ENCODE data around the gene PDGFC.

Gene PDGFC

DNA sequence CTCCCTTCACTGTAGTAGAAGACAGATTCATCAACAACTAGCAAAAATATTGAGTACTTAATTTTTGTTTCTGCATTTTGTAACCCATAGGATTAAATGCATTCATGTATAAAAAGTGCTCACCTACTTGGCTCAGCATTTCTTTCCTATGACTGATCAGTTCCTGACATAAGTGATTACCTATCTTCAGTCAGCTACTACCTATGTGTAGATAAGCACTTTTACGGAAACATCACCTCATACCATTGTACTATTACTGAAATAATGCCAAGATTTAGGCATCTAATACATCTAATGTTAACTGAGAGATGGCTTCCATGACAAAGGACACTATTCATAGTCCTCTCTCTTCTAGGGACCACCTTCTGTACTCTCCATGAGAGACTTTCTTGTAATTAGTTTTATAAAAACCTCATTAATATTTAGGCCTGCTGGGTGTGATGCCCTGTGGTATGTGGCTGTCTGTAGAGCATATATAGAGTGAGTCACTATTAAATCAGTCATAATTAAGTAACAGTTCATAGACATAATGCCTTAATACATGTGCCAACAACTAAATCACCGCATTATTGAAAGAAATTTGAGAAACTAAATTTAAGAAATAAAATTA is 147.0 kb downstream of the PDGFC start:
- no peak for DNase-seq

DNA sequence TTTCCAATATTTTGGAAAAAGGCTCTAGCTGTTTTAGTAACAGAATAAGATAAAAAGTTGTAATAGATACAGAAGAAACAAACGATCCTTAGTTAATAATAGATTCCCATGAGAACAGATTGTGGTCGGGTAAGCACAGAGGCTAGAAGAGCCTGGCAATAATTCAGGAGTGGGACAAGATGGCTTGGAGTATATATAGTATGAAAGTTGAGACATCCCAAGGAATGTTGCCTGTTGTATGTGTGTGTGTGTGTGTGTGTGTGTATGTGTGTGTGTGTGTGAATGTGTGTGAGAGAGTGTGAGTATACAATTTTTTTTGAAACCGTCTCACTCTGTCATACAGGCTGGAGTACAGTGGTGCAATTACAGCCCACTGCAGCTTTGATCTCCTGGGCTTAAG is 150.7 kb downstream of the PDGFC start:
- no peak for DNase-seq

DNA sequence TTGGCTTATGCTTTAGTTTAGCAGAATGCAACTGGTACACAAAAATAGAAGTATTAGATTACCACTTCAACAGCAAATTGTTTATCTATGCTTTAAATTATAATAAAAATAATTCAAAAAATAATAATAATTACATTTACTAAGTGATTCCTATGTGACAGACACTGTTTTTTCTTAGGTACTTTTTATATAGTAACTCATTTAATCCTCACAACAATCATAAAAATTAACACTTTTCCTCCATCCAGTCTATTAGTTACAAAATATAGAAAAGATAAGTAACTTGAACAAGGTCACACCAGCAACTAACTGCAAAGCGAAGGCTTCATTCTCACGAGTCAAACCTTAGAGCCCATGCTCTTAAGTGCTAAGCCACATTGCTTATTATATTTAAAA is 155.2 kb downstream of the PDGFC start:
- no peak for DNase-seq

DNA sequence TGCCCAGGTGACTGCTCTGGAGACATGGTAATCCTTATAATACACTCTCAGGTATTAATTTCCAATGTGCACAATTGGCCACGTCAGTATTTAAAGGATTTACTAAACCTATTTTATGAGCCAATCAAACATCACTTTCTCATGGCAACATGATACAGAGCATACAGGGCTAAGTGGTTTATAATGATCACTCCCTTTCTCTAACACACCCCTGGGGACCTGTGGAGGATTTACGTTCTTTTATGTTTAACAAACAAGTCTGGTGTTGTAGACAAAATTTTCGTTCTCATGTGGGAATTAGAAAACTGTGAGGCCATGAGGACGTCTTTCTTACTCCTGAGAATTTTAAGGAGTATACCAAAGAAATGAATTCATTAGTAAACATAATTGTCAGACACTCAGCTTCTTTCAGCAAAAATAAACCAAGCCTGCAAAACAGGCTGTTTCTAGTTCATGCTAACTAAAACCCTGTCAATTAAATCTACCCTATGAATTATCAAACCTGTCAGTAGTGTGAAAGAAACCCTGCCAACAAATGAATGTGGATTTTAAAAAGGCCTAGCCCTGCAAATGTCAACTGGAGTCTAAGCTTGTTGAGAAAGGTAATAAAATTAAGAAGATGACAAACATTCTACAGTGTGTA is 155.8 kb downstream of the PDGFC start:
- no peak for DNase-seq

DNA sequence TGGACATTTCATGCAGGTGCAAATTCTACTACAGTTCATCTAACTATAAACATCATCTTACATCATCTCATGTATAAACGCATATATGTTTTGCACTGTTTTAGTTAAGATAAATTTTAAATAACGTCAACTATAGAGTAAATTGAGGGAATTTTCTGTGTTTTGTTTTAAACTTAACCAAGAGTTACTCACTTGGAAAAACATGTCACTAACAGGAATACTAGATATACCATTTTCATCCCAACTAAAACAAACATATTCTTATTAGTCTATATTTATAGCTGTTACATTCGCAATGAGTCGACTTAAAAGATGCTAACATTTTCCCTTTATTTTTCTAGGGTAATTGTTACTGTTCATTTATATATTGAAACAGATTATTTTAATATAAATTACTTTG is 159.6 kb downstream of the PDGFC start:
- DNase-seq = no peak

DNA sequence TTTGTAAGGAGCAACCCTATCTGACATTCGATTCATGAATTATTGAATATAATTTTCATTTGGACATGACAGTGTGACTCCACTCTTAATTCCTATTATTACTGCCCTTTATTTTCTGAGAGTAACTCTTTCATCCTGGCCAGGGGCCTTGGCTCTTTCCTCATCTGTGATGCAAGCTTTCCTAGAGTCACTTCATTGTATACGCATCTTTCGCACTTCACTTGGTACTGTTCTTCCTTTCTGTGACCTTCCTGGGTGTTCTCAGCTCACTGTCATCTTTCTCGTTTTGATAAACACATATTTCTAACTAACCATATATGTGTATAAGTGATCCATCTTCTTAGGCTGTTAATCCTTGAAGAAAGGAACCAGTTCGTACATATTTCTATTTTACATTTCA is 160.3 kb downstream of the PDGFC start:
- DNase-seq = no peak

DNA sequence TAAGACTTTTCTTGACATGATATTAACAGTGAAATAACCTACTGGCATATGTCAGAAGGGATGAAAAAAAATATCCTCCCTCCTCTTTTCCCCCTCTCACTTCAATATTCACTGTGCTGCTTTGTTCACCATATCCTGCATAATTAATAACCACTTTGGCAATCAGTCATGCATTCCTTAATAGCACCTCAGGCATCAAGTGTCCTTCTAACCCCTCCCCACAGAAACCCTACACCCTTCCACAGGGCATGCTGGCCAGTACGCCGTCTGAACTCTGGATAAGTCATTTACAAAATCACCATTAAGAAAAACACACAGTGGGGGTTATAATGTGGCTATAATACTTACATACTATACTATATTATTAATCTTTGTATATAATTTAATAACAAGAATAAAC is 165.9 kb downstream of the PDGFC start:
- no peak for DNase-seq

DNA sequence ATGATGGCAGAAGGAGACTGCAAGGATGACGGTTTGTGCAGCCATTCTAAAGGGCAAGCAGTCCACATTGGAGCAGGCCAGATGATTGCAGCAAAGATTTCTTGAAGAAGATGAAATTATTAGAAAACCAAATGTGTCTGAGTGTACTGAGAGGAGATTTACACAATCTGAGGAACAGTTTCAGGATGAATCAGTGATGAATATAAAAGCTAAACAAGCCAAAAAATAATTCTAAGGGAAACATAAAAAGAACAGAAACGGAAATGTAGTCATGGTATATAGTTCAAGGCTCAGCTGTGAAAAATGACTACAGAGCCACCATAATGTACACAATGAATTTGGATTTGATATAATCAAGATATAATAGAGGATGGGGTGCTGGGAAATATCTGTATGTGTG is 168.5 kb downstream of the PDGFC start:
- no peak for DNase-seq

DNA sequence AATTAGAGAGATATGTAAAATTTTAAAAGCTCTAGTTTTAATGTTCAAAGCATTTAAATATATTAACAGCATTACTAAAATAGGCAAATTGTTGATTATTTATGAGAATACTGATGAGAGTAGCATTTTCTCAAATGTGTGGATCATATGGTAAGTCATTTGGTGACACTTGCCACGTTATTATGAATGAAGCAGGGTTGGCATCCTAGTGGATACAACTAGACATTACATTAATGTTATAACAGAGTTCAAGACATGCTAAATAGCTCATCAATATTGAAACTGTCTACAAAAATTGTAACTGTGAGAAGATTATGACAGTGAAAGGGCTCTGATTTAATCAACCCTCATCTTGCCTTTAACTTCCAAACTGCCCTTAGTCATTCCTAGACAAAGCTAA is 171.1 kb downstream of the PDGFC start:
- DNase-seq = no peak

DNA sequence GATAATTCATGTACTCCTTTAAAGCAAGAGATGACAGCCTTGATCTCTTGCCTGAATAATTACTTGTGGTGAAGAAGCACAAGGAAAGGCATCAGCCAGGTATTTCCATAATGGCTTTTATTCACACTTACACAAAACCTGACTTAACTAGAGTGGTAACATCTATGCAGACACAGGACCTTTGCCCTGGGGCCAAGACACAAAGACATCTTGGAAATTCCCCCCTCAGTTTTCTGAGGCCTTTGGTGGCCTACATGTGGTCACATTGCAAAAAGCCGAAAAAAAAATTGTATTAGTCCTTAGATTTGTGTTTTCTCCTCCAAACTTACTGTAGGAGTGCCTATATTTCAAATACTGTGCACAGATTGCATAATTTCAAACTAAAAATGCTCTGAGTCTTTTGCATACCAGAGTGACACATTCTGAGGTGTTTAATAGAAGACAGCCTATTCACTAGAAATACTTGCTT is 172.4 kb downstream of the PDGFC start:
- no peak for DNase-seq

DNA sequence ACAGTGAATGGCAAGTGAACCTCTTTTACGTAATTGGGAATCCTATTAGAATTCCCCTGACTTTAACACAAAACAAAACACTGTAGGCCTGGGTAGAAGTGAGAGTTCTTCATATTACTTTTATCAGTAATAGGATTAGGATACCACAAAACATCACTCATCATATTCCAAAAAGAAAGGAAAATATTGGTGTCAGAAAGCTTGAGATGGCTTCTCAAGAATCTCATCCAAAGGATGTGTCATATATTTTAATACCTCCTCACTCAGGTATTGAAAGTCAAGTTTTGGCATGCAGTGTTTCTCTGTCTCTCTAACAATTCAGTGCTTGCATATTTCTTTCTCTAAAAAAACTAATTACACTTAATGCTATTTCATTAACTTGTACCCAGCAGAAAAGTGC is 173.2 kb downstream of the PDGFC start:
- no peak for DNase-seq

DNA sequence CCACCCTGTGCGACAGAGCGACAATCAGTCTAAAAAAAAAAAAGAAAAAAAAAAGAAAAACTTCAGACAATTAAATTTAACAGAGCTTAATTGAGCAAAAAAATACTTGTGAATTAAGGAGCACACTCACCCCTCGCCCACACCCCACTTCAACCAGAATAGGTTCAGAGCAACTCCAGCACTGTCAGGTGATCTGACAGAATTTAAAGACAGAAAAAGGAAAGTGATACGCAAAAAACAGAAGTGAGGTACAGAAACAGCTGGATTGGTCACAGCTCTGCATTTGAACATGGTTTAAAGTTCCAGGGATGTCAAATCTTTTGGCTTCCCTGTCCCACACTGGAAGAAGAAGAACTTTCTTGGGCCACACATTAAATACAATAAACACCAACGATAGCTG is 174.4 kb downstream of the PDGFC start:
- DNase-seq = no peak

DNA sequence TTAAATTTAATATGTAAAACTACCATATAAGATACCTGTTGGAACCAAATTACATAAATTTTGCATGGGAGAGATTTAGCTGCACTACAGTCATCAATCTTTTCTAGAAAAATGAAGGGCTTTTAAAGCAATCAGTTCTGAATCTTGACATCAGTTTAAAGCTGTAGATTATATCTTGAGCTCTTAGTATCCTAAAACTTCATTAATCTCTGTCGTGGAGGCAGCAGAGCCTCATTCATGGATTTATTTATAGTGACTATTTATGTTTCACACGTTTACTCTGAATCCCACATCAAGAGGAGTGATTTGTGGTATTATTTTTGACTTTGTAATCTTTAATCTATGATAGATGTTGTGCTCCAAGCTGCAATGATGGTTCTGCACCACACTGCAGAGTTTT is 175.9 kb downstream of the PDGFC start:
- DNase-seq = no peak

DNA sequence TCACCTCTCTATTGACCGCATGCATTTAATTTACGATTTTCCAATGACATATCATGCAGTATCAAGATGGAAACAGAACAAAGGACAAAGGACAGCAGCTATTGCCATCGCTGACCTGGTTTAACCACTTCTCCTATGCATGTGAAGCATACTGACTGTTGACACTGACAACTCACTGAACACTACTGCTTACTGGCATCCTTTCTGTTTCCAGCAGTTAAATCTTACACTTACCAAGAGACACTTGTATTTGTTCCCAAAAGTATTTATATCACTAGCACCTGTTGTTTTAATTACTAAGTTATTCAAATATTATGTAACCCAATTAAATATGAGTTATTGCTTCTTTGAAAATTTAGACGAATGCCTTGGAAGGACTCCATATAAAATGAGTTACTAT is 176.7 kb downstream of the PDGFC start:
- no peak for DNase-seq

DNA sequence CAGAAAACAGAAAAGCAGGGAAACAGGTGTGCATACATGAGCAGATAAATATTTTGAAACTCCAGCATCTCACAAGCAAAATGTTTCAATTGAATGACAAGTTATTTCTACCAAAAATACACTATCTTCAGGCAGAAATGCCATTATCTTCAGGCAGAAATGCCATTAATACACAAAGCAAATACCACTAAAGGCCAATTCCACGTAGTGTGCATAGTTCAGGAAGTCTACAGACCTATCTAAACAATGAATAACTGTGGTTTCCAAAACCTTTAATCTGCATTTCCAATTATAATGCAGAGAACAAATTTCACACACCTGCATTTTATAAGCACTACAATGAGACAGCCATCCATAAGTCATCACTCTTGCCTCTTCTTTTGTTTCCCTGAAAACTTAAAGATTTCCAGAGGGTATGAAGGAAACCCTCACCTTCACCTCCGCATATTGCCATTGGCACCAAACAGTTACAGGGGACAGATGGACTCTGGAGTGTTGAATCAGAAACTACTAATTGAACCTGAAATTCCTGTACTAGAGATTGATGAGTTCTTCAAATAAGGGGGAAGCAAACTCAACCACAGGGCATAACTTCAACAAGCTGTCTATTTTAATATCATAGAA is 179.0 kb downstream of the PDGFC start:
- no peak for DNase-seq

DNA sequence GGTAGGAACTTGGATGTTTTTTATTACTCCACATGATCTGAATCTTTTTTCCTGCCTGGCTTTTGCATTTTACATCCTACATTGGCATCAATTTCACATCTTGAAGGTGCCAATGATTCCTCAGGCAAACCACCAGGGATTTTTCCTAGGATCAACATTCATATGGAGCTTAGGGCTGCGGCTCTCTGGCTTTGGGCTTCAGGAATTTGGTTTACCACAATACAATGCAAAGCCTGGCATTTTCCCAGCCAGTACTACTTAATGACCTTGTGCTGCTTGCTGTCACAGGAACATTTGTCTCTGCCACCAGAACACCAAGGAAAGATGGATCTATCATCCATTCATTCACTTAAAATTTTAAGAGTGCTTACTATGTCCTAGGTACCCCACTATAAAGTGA is 180.7 kb downstream of the PDGFC start:
- DNase-seq = no peak

DNA sequence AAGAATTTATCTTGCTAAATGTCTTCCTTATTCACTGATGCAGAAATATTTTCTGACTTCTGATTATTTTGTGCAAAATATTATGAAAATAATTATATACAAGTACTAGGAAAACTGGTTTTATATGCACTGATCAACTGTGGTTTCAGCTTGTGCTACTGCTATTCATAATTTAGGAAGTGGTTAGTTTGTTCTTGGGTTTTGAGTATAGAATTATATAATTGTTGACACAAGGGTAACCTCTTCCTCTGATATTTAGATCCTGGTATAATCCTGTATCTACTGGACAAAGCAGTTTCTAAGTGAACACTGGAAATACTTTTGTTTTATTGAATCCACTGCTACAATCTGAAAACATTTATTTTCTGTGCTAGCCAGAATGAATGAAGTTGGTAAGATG is 182.8 kb downstream of the PDGFC start:
- DNase-seq = no peak

DNA sequence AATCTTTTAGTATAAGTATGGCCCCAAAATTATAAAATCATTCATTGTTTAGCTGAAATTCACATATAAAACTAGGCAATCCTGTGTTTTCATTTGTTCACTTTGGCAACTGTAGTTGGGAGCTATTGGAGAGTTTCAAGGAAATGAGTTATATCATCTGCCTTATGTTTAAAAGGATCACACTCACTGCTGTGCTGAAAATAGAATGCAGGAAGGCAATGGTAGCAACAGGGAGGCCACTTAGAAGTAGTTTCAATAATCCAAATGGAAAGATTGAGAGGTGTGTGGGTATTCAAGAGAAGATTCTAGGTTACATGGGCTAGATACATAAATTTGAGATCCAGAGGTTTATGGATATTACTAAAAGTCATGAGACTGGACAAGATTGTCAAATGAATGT is 184.9 kb downstream of the PDGFC start:
- DNase-seq = no peak

DNA sequence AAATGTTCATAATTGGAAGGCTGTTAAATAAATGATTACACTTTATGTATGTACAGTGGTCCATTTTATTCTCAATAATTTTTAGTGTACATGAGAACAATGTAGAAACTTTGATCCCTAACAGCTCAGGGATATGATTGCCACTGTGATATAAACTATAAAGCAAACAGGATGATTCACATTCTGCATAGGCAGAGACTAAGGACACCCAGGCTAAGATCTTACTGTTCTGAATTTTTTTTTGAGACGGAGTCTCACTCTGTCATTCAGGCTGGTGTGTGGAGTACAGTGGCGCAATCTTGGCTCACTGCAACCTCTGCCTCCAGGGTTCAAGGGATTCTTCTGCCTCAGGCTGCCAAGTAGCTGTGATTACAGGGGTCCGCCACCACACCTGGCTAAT is 186.6 kb downstream of the PDGFC start:
- no peak for DNase-seq

DNA sequence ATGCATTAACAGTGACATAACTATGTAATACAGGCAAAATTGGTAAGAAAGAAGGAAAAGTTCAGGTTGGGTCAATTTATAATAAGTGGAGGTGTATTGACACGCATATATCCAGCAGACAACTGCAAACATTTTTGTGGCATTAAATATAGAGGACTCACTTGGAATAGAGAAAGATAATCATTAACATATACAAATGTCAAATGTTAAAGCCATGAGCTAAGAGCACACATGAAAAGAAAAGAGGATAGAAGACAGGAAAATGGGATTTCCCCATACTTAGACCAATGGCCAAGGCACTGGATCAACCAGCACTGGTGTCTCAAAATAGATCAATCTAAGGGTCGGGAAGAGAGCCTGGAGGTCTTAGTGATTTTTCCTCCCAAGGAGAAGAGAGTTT is 187.6 kb downstream of the PDGFC start:
- DNase-seq = no peak

DNA sequence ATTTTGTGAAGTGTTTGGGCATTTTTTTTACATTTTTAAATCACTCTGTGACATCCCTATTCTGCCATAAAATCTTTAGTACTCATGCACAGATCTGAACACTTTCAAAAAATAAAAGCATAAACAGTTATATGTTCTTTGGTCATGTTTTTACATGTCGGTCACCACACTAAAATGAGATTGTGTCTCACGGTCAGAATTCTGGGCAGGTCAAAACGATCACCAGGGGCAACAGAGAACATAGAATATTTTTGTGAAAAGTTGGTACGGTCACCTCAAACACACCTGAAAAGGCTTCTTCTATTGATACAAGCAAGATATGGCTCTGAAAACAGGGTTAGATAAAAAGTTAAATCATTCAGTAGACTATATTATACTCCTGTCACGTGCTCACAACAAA is 189.1 kb downstream of the PDGFC start:
- no peak for DNase-seq

DNA sequence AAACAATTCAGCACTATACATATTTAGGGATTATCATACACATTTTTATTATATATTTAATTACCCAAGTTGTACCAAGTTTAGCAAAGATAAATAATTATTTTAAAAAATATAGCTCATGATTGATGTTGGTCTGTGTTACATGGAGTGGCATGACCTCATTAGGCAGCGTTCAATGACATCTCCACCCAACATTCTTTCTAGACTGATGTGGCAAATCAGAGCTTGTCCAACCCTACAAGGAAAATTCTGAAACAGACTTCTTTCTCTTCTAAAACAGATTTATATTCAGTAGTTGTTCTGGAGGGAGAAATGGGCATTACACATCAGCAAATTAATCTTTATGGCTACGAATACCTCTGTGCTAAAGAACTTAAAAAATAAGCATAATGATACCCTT is 189.7 kb downstream of the PDGFC start:
- no peak for DNase-seq

DNA sequence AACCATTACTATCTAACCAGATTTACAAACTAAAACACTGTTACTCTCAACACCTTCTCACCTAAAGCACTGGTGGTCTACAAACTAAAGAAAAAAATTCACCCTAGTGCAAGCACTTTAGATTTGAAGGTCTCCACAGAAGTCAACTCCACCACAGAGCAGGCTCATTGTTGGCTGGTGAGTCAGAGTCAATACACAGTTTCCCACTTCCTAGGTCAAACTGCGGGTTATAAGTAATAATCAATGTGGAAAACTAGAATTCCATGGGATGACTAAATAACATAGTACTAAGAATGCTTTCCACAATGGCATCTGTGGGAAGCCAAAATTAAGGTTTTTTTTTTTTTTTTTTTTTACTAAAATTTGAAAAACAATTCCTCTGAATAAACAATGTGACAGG is 191.8 kb downstream of the PDGFC start:
- DNase-seq = no peak

DNA sequence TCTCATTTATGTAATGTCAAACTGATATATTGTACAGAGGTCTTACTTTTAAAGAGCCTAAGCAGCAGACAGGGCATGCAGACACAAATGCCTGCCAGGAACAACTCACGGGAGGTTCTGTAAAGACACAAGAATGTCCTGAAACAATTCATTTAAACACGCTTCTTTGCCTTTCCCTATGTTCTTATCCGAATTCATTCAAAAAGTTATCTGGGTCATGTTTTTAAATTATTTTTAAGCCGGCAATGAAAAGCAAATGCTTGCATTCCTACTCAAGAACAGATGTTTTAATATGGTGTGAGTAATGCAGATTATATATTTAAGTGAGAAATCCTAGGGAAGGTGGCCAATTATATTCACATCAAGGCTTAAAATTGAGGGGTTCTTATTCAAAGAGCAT is 192.6 kb downstream of the PDGFC start:
- DNase-seq = no peak

DNA sequence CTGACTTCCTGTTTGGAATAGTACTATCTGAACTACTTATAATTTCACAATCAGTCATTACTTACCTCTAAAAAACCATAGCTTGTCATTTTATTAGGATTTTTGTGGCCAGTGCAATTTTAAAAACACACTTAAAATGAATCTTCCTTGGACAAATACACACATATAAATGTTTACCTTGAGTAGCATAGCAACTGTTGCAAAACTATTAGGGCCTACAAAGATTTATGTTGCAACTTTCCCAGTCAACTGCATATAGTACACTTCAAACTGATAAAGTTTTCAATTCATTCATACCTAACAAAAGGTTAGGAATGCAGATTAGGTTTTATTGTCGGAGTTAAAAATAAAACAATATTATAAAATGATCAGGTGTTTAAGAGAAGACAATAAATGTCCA is 193.0 kb downstream of the PDGFC start:
- no peak for DNase-seq

Data from OCI-M1 (cell line).